ENCODE results near the gene THBD.

The THBD gene

GRCh38 chr20:23090878-23091277, 41.4 kb upstream of the THBD start:
- Mint-ChIP-seq H3K9me3 (no peaks in the 10 kb centered on the region), H3K4me3 (no peak overlapping the region), H3K4me1 (no peaks in the 10 kb centered on the region), H3K36me3 (ENCODE audit: insufficient read depth) (no peaks in the 10 kb centered on the region), H3K27ac (ENCODE audit: low read depth) (no peak overlapping the region), H3K27me3 (peaks cover 19% of the 10 kb centered on the region)
- ATAC-seq (replicated peaks; ENCODE audit: extremely low read depth, poor library complexity, severe bottlenecking) (no peak), DNase-seq (ENCODE audit: low spot score in 2 of 2) (no peak)

- Mint-ChIP-seq H3K27ac (ENCODE audit: low read depth) (no peak overlapping the region), H3K9me3 (no peaks in the 10 kb centered on the region), H3K36me3 (ENCODE audit: insufficient read depth) (no peaks in the 10 kb centered on the region)
Observed at GRCh38 chr20:23090147-23090546, 40.7 kb upstream of the THBD start.

GRCh38 chr20:23088866-23089265, 39.4 kb upstream of the THBD start:
- no peak overlapping the region for H3K4me3 Mint-ChIP-seq
- no peak for ATAC-seq (replicated peaks; ENCODE audit: extremely low read depth, poor library complexity, severe bottlenecking)
- H3K27me3 Mint-ChIP-seq, result peaks cover 19% of the 10 kb centered on the region
- no peaks in the 10 kb centered on the region for H3K4me1 Mint-ChIP-seq
- H3K27ac Mint-ChIP-seq (ENCODE audit: low read depth), result no peak overlapping the region
- no peaks in the 10 kb centered on the region for H3K9me3 Mint-ChIP-seq
- no peak for DNase-seq (ENCODE audit: low spot score in 2 of 2)
- H3K36me3 Mint-ChIP-seq (ENCODE audit: insufficient read depth), result no peaks in the 10 kb centered on the region

More at GRCh38 chr20:23090147-23090546, 40.7 kb upstream of the THBD start:
- peaks cover 19% of the 10 kb centered on the region for H3K27me3 Mint-ChIP-seq
- H3K4me3 Mint-ChIP-seq, result no peak overlapping the region
- DNase-seq (ENCODE audit: low spot score in 2 of 2) (no peak), ATAC-seq (replicated peaks; ENCODE audit: extremely low read depth, poor library complexity, severe bottlenecking) (no peak)
- no peaks in the 10 kb centered on the region for H3K4me1 Mint-ChIP-seq

GRCh38 chr20:23087587-23088251, 38.2 kb upstream of the THBD start:
- Mint-ChIP-seq H3K4me1 (no peaks in the 10 kb centered on the region), H3K4me3 (no peak overlapping the region), H3K27ac (ENCODE audit: low read depth) (no peak overlapping the region), H3K9me3 (no peaks in the 10 kb centered on the region), H3K36me3 (ENCODE audit: insufficient read depth) (no peaks in the 10 kb centered on the region), H3K27me3 (peaks cover 19% of the 10 kb centered on the region)
- ATAC-seq (replicated peaks; ENCODE audit: extremely low read depth, poor library complexity, severe bottlenecking), result no peak
- DNase-seq (ENCODE audit: low spot score in 2 of 2), result no peak

- H3K4me1 Mint-ChIP-seq, result no peaks in the 10 kb centered on the region
- DNase-seq (ENCODE audit: low spot score in 2 of 2) (no peak), ATAC-seq (replicated peaks; ENCODE audit: extremely low read depth, poor library complexity, severe bottlenecking) (peak; percentile 16)
- H3K27me3 Mint-ChIP-seq, result peaks cover 19% of the 10 kb centered on the region
- H3K27ac Mint-ChIP-seq (ENCODE audit: low read depth), result no peak overlapping the region
- no peak overlapping the region for H3K4me3 Mint-ChIP-seq
- no peaks in the 10 kb centered on the region for H3K36me3 Mint-ChIP-seq (ENCODE audit: insufficient read depth)
- no peaks in the 10 kb centered on the region for H3K9me3 Mint-ChIP-seq
Observed at GRCh38 chr20:23086931-23087411, 37.5 kb upstream of the THBD start.

- Mint-ChIP-seq H3K27ac (ENCODE audit: low read depth) (no peak within 1 kb of the TSS), H3K4me1 (no peaks in the 10 kb centered on the region), H3K27me3 (peaks cover 19% of the 10 kb centered on the region), H3K4me3 (no peak within 1 kb of the TSS), H3K9me3 (no peaks in the 10 kb centered on the region), H3K36me3 (ENCODE audit: insufficient read depth) (no peaks in the 10 kb centered on the region)
- ATAC-seq (replicated peaks; ENCODE audit: extremely low read depth, poor library complexity, severe bottlenecking), result no peak
- no peak for DNase-seq (ENCODE audit: low spot score in 2 of 2)
Observed at GRCh38 chr20:23086056-23086566, 36.6 kb upstream of the THBD start, which contains the start of gene CD93. Gene CD93, minus strand, starts transcription at chr20:23086324. Its CDS starts 132 bp downstream, at chr20:23086192.

- H3K27me3 Mint-ChIP-seq, result peaks cover 19% of the 10 kb centered on the region
- H3K27ac Mint-ChIP-seq (ENCODE audit: low read depth), result no peak overlapping the region
- H3K4me1 Mint-ChIP-seq, result no peaks in the 10 kb centered on the region
- ATAC-seq (replicated peaks; ENCODE audit: extremely low read depth, poor library complexity, severe bottlenecking) (no peak), DNase-seq (ENCODE audit: low spot score in 2 of 2) (no peak)
- no peaks in the 10 kb centered on the region for H3K9me3 Mint-ChIP-seq
- no peaks in the 10 kb centered on the region for H3K36me3 Mint-ChIP-seq (ENCODE audit: insufficient read depth)
- no peak overlapping the region for H3K4me3 Mint-ChIP-seq
Observed at GRCh38 chr20:23085436-23086055, 36.1 kb upstream of the THBD start.

GRCh38 chr20:23084845-23085365, 35.4 kb upstream of the THBD start:
- Mint-ChIP-seq H3K27me3 (peaks cover 19% of the 10 kb centered on the region), H3K4me3 (no peak overlapping the region), H3K36me3 (ENCODE audit: insufficient read depth) (no peaks in the 10 kb centered on the region), H3K9me3 (no peaks in the 10 kb centered on the region), H3K4me1 (no peaks in the 10 kb centered on the region), H3K27ac (ENCODE audit: low read depth) (peak overlapping the region; percentile 51)
- DNase-seq (ENCODE audit: low spot score in 2 of 2) (no peak), ATAC-seq (replicated peaks; ENCODE audit: extremely low read depth, poor library complexity, severe bottlenecking) (no peak)

GRCh38 chr20:23084282-23084844, 34.9 kb upstream of the THBD start:
- Mint-ChIP-seq H3K9me3 (no peaks in the 10 kb centered on the region), H3K27ac (ENCODE audit: low read depth) (peak overlapping the region; percentile 51), H3K36me3 (ENCODE audit: insufficient read depth) (no peaks in the 10 kb centered on the region), H3K27me3 (peaks cover 19% of the 10 kb centered on the region), H3K4me1 (no peaks in the 10 kb centered on the region), H3K4me3 (no peak overlapping the region)
- ATAC-seq (replicated peaks; ENCODE audit: extremely low read depth, poor library complexity, severe bottlenecking) (no peak), DNase-seq (ENCODE audit: low spot score in 2 of 2) (no peak)

- H3K4me3 Mint-ChIP-seq, result no peak overlapping the region
- H3K36me3 Mint-ChIP-seq (ENCODE audit: insufficient read depth), result no peaks in the 10 kb centered on the region
Observed at GRCh38 chr20:23083553-23084220, 34.2 kb upstream of the THBD start.

GRCh38 chr20:23082846-23083552, 33.5 kb upstream of the THBD start:
- Mint-ChIP-seq H3K27ac (ENCODE audit: low read depth) (no peak overlapping the region), H3K9me3 (no peaks in the 10 kb centered on the region), H3K36me3 (ENCODE audit: insufficient read depth) (no peaks in the 10 kb centered on the region), H3K27me3 (peaks cover 10% of the 10 kb centered on the region), H3K4me1 (no peaks in the 10 kb centered on the region), H3K4me3 (no peak overlapping the region)
- ATAC-seq (replicated peaks; ENCODE audit: extremely low read depth, poor library complexity, severe bottlenecking), result no peak
- no peak for DNase-seq (ENCODE audit: low spot score in 2 of 2)

More at GRCh38 chr20:23083553-23084220, 34.2 kb upstream of the THBD start:
- Mint-ChIP-seq H3K9me3 (no peaks in the 10 kb centered on the region), H3K27ac (ENCODE audit: low read depth) (no peak overlapping the region), H3K4me1 (no peaks in the 10 kb centered on the region), H3K27me3 (peaks cover 16% of the 10 kb centered on the region)
- DNase-seq (ENCODE audit: low spot score in 2 of 2), result no peak
- ATAC-seq (replicated peaks; ENCODE audit: extremely low read depth, poor library complexity, severe bottlenecking), result no peak
